T-cell (primary cell): ENCODE data around the gene GLT1D1. TPM values are rescaled to one million over a fixed set of nuclear protein-coding genes. Genes with fewer than 3 reads are reported as not detected.
A peak's percentile ranks its signal among the peaks of the same experiment; 100 is the strongest.
"Not testable (repeated sequence)": the region's sequence is repeated elsewhere in the genome, so short reads cannot be mapped to it uniquely, and the experiment has no call there.

Experiments
- ATAC-seq, 4 experiments: fragments of 200-7000 bp in 3 of 4; fragments of 150-1000 bp in 1 of 4; cut with Tn5 transposase; replicated peaks in 1 of 4; 1 replicate in 3 of 4; 2 replicates in 1 of 4; pipeline ENCODE4 v1.10.0; 2021; ENCODE audit warnings: moderate library complexity in 3 of 4, mild to moderate bottlenecking in 2 of 4, moderate number of reproducible peaks in 1 of 4
- CTCF ChIA-PET, 2 donors: fragments of 300-600 bp; sonication (Branson Sonifier 250); formaldehyde crosslinking; loops; one replicate each; lab custom pipeline; 2022; ENCODE audit warnings: antibody characterized with exemption in 2 of 2; lab: Charles Lee
- POLR2A ChIA-PET, 2 donors: fragments of 300-600 bp; sonication (Branson Sonifier 250); formaldehyde crosslinking; loops; one replicate each; lab custom pipeline; 2022; ENCODE audit warnings: antibody characterized with exemption in 2 of 2; lab: Charles Lee
- DNase-seq, 35 experiments: peaks; one replicate each; pipeline versions ENCODE4 v3.0.0 to v3.0.0-alpha.2; 2013 to 2023
- H3K27ac ChIP-seq: one replicate; pipeline ENCODE4 v1.5.1; 2013; ENCODE audit warnings: low read length
- H3K27me3 ChIP-seq, 2 experiments: replicated peaks in 1 of 2; 1 replicate in 1 of 2; 2 replicates in 1 of 2; pipeline versions ENCODE4 v1.6.1 to v1.7.0; 2013; ENCODE audit warnings: low read length in 1 of 2, mixed read lengths in 1 of 2; ENCODE audit not compliant: control insufficient read depth in 2 of 2, insufficient read depth in 2 of 2; ENCODE audit errors: extremely low read depth in 1 of 2
- H3K36me3 ChIP-seq, 2 donors: 1 replicate in 1 of 2; 2 replicates in 1 of 2; pipeline versions ENCODE4 v1.6.1 to v1.7.0; 2013; ENCODE audit warnings: low read length in 1 of 2; ENCODE audit not compliant: control insufficient read depth in 2 of 2, insufficient read depth in 1 of 2; ENCODE audit errors: extremely low read depth in 1 of 2
- H3K4me1 ChIP-seq, 2 experiments: 1 replicate in 1 of 2; 2 replicates in 1 of 2; pipeline versions ENCODE4 v1.6.1 to v1.7.0; 2013; ENCODE audit warnings: low read length in 2 of 2, mixed read lengths in 1 of 2; ENCODE audit not compliant: insufficient read depth in 2 of 2, control insufficient read depth in 1 of 2; ENCODE audit errors: extremely low read depth in 1 of 2
- H3K4me3 ChIP-seq, 2 donors: 1 replicate in 1 of 2; 2 replicates in 1 of 2; pipeline versions ENCODE4 v1.5.1 to v1.7.0; 2013; ENCODE audit warnings: mild to moderate bottlenecking in 2 of 2, low read length in 1 of 2, moderate library complexity in 1 of 2; ENCODE audit not compliant: control insufficient read depth in 1 of 2; ENCODE audit errors: extremely low read depth in 1 of 2
- H3K9me3 ChIP-seq: 2 replicates; pipeline ENCODE4 v1.7.0; 2013
- H3K27ac Mint-ChIP-seq, 2 donors: one replicate each; pipeline ENCODE4 v1.8.0; 2020 to 2021; ENCODE audit warnings: mild to moderate bottlenecking in 2 of 2, mixed read lengths in 2 of 2
- H3K27me3 Mint-ChIP-seq, 2 donors: one replicate each; pipeline ENCODE4 v1.8.0; 2021 to 2022; ENCODE audit warnings: mixed read lengths in 2 of 2
- H3K36me3 Mint-ChIP-seq: one replicate; pipeline ENCODE4 v1.8.0; 2021; ENCODE audit warnings: mixed read lengths
- H3K4me1 Mint-ChIP-seq, 3 donors: one replicate each; pipeline ENCODE4 v1.8.0; 2020 to 2022; ENCODE audit warnings: mixed read lengths in 3 of 3, mild to moderate bottlenecking in 1 of 3
- H3K4me3 Mint-ChIP-seq, 3 donors: one replicate each; pipeline ENCODE4 v1.8.0; 2020 to 2022; ENCODE audit warnings: mild to moderate bottlenecking in 3 of 3, mixed read lengths in 3 of 3, moderate library complexity in 3 of 3
- H3K9me3 Mint-ChIP-seq, 3 donors: one replicate each; pipeline ENCODE4 v1.8.0; 2020 to 2022; ENCODE audit warnings: mixed read lengths in 3 of 3
- WGBS: methylation state at CpG from one replicate; pipeline ENCODE4 v1.1.5; 2013; ENCODE audit warnings: missing lambda C conversion rate; ENCODE audit not compliant: insufficient coverage; 5-methylcytosine and 5-hydroxymethylcytosine counted together
- total RNA-seq, 35 experiments: library from RNA in 6 of 35; stranded (reverse) in 6 of 35; fragments of 120-200 nt in 1 of 35; gene quantifications; one replicate each; pipeline versions ENCODE4 v1.2.1 to v1.2.4 and lab custom pipeline; 2013 to 2026

The GLT1D1 gene
- total RNA-seq, 5 donors from 2014 or later (not counting 1 experiment from before 2014, with no cell fraction given), result 0.14 to 0.26 TPM; not detected in 3

GRCh38 chr12:128849806-128850205, 3.5 kb upstream of the GLT1D1 start:
- DNase-seq, H3K4me1 Mint-ChIP-seq, CTCF ChIA-PET, H3K36me3 Mint-ChIP-seq, POLR2A ChIA-PET, ATAC-seq, H3K4me1 ChIP-seq, H3K36me3 ChIP-seq, H3K27ac ChIP-seq, H3K4me3 Mint-ChIP-seq, H3K27ac Mint-ChIP-seq, H3K9me3 ChIP-seq, H3K4me3 ChIP-seq, H3K9me3 Mint-ChIP-seq: not testable (repeated sequence)
- H3K27me3 ChIP-seq, result peaks cover 0 to 24% of the 10 kb centered on the region in 2 experiments
- peaks cover 18% of the 10 kb centered on the region in 2 donors for H3K27me3 Mint-ChIP-seq
- 50% methylated on average over 2 of the region's 6 CpGs for WGBS

- Mint-ChIP-seq H3K4me3 (no peak overlapping the region), H3K27me3 (peaks cover 19 to 22% of the 10 kb centered on the region in 2 donors)
- peaks cover 0 to 3% of the 10 kb centered on the region in 2 experiments for H3K4me1 ChIP-seq
Observed at GRCh38 chr12:128850400-128850799, 2.9 kb upstream of the GLT1D1 start.

DNA sequence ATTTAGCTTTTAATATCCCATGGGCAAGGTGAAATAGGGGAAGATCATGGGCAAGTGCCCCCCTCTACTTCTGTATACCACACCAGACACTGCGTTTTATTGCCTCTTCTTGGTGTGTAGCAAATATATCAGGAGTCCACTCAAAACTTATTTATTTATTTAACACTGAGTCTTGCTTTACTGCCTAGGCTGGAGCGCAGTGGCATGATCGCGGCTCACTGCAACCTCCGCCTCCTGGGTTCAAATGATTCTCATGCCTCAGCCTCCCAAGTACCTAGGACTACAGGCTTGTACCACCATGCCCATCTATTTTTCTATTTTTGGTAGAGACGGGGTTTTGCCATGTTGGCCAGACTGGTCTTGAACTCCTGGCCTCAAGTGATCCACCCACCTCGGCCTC, 1.8 kb upstream of the GLT1D1 start:
- H3K27ac Mint-ChIP-seq, ATAC-seq, H3K9me3 ChIP-seq, H3K4me1 Mint-ChIP-seq, H3K27ac ChIP-seq, H3K4me3 Mint-ChIP-seq, H3K9me3 Mint-ChIP-seq, POLR2A ChIA-PET, H3K4me1 ChIP-seq, DNase-seq, CTCF ChIA-PET, H3K36me3 ChIP-seq, H3K36me3 Mint-ChIP-seq, H3K4me3 ChIP-seq: not testable (repeated sequence)
- WGBS, result no CpG with 5 or more reads among the region's 7 CpGs
- peaks cover 22 to 26% of the 10 kb centered on the region in 2 donors for H3K27me3 Mint-ChIP-seq
- peaks cover 0 to 38% of the 10 kb centered on the region in 2 experiments for H3K27me3 ChIP-seq

More at GRCh38 chr12:128850400-128850799, 2.9 kb upstream of the GLT1D1 start:
- Mint-ChIP-seq H3K27ac (no peak overlapping the region), H3K36me3 (no peaks in the 10 kb centered on the region), H3K4me1 (peaks cover 0 to 3% (median 0%) of the 10 kb centered on the region in 3 donors), H3K9me3 (no peaks in the 10 kb centered on the region)
- POLR2A ChIA-PET, result no interaction called here
- Histone ChIP-seq H3K27ac (no peak overlapping the region), H3K4me3 (no peak overlapping the region), H3K9me3 (no peaks in the 10 kb centered on the region), H3K27me3 (peaks cover 0 to 30% of the 10 kb centered on the region in 2 experiments), H3K36me3 (no peaks in the 10 kb centered on the region)
- CTCF ChIA-PET, result no interaction called here
- 50% methylated on average over 1 of the region's 3 CpGs for WGBS
- DNase-seq (no peak), ATAC-seq (no peak)

DNA sequence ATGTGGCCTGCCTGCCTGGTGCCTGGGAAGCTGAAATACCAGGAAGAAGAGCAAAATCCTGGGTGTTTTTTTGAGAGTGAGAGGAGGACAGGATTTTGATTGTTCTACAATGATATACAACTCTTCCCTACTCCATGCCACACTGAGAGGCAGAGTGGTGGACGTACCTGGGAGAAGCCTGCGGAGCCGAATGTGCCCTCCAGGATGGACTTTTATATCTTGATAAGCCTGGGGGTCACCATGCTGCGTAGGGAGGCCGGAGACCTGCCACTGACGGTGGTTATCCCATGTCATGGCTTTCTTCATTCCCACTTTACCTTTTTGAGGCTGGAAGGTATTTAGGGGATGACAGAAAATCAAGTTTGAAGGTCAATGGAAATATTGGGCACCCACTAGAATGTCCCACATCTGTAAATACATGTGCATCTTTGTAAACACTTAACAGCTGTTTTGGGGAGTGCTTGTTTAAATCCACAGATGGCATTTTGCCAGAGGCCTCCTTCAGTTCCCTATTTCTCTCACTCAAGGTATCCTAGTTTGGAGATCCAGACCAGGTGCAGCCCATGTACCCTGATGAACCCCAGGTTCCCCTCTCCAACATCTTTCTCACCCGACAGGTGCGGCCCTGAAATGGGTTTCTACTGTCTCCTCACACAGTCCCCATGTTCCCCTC, 1.1 kb upstream of the GLT1D1 start:
- Mint-ChIP-seq H3K27me3 (peaks cover 23 to 30% of the 10 kb centered on the region in 2 donors), H3K36me3 (no peaks in the 10 kb centered on the region), H3K4me1 (peaks cover 0 to 3% (median 0%) of the 10 kb centered on the region in 3 donors), H3K4me3 (no peak overlapping the region), H3K27ac (no peak overlapping the region), H3K9me3 (no peaks in the 10 kb centered on the region)
- ATAC-seq (no peak), DNase-seq (no peak)
- Histone ChIP-seq H3K27ac (no peak overlapping the region), H3K27me3 (peaks cover 0 to 42% of the 10 kb centered on the region in 2 experiments), H3K4me1 (peaks cover 0 to 3% of the 10 kb centered on the region in 2 experiments), H3K9me3 (no peaks in the 10 kb centered on the region), H3K36me3 (no peaks in the 10 kb centered on the region), H3K4me3 (no peak overlapping the region)
- POLR2A ChIA-PET, result no interaction called here
- CTCF ChIA-PET, result no interaction called here
- WGBS, result 80% methylated on average over 1 of the region's 8 CpGs

DNA sequence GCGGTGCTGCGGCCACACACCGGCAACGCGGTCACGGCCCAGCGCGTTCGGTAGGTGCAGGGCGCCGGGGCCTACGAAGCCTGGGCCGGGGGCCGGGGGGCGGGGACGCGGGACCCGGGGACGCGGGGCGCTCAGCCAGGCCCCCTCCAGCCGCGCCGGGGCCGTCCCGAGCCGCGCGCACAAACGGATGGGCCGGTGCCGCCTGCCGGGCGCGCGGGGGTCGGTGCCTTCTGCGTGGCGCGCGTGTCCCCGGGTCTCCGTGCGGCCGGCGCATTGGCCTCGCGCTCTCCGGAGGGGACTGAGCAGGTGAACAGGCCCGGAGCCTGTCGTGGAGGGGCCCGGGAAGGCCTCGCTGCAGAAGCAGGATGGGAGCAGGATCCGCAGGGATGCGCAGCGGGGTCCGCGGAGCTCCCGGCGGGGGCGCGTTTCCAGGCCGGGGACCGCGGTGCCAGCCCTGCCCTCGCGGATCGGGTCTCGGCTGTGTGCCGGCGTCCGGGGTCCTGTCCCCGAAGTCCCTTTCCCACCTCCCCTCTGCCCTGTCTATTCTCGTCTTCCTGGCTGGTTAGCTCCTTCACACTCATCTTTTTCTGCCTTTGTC, 421 bp downstream of the GLT1D1 start:
- Histone ChIP-seq H3K36me3 (no peaks in the 10 kb centered on the region), H3K4me1 (peaks cover 0 to 3% of the 10 kb centered on the region in 2 experiments), H3K27me3 (peaks cover 0 to 42% of the 10 kb centered on the region in 2 experiments), H3K4me3 (no peak overlapping the region), H3K9me3 (no peaks in the 10 kb centered on the region), H3K27ac (no peak overlapping the region)
- Mint-ChIP-seq H3K4me3 (peak overlapping the region in 1 of 3 donors; percentile 42), H3K27me3 (peaks cover 23 to 32% of the 10 kb centered on the region in 2 donors), H3K27ac (no peak overlapping the region), H3K4me1 (peaks cover 0 to 3% (median 0%) of the 10 kb centered on the region in 3 donors), H3K9me3 (no peaks in the 10 kb centered on the region), H3K36me3 (no peaks in the 10 kb centered on the region)
- DNase-seq (no peak), ATAC-seq (no peak)
- ChIA-PET CTCF (no interaction called here), POLR2A (no interaction called here)
- WGBS, result 4% methylated on average over 60 of the region's 74 CpGs

DNA sequence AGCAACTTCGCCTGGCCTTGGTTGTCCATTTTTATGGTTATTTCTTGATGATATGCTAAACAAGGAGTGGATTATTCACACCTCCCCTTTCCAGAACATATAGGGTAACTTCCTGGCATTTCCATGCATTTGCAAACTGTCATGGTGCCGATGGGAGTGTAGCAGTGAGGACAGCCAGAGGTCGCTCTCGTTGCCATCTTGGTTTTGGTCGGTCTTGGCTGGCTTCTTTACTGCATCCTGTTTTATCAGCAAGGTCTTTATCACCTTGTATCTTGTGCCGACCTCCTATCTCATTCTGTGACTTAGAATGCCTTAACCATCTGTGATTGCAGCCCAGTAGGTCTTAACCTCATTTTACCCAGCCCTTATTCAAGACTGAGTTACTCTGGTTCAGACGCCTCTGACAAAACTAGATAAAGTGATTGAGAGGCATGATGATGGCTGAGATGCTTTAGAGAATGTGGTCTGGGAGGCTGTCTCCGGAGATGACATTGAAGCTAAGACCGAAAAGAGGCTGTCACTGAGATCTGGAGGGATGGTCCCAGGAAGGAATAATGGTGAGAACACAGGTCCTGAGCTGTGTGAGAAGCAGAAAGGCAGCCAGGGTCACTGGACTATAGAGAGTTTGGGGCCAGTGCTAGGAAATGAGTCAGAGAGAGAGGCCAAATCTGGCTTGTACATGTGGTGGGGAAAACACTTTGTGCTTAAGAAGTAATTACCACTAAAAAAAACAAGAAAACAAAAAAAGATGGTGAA, 2.9 kb downstream of the GLT1D1 start:
- peaks cover 26 to 38% of the 10 kb centered on the region in 2 donors for H3K27me3 Mint-ChIP-seq
- ATAC-seq (no peak), DNase-seq (no peak)
- CTCF ChIA-PET, result interaction anchor here in 1 of 2 donors (0.6 kb wide), 1 partner anchor 27 kb away, joined by 6 read pairs; no protein-coding TSS in a partner anchor
- Histone ChIP-seq H3K27ac (no peak overlapping the region), H3K9me3 (no peaks in the 10 kb centered on the region), H3K4me1 (peaks cover 0 to 3% of the 10 kb centered on the region in 2 experiments), H3K36me3 (no peaks in the 10 kb centered on the region), H3K4me3 (no peak overlapping the region), H3K27me3 (peaks cover 0 to 45% of the 10 kb centered on the region in 2 experiments)
- 91% methylated on average over 8 of the region's 9 CpGs for WGBS
- no peak overlapping the region for H3K4me3 Mint-ChIP-seq
- no peaks in the 10 kb centered on the region for H3K9me3 Mint-ChIP-seq
- H3K4me1 Mint-ChIP-seq, result peaks cover 0 to 3% (median 0%) of the 10 kb centered on the region in 3 donors
- POLR2A ChIA-PET, result interaction anchor here in 1 of 2 donors (0.6 kb wide), 1 partner anchor 54 kb away, joined by 8 read pairs; no protein-coding TSS in a partner anchor
- H3K36me3 Mint-ChIP-seq, result no peaks in the 10 kb centered on the region
- H3K27ac Mint-ChIP-seq, result no peak overlapping the region
